Liver (tissue), 9 donors: Measurements from ENCODE around the gene CHAMP1. TPM values are rescaled to one million over a fixed set of nuclear protein-coding genes. Genes with fewer than 3 reads are reported as not detected.

Experiments
- DNase-seq: peaks from one replicate; pipeline ENCODE4 v3.0.0-alpha.2; 2017; ENCODE audit warnings: low spot score
- H3K27ac ChIP-seq, 2 donors: one replicate each; pipeline ENCODE4 v1.7.0; 2013; ENCODE audit warnings: inconsistent platforms in 2 of 2, low read length in 2 of 2, control low read depth in 1 of 2, low read depth in 1 of 2, mild to moderate bottlenecking in 1 of 2
- H3K27me3 ChIP-seq, 4 donors: one replicate each; pipeline versions ENCODE4 v1.6.1 to v1.7.0; 2013; ENCODE audit warnings: low read length in 3 of 4, inconsistent platforms in 1 of 4, mild to moderate bottlenecking in 1 of 4, moderate library complexity in 1 of 4; ENCODE audit not compliant: control insufficient read depth in 4 of 4, insufficient read depth in 4 of 4
- H3K36me3 ChIP-seq, 4 donors: one replicate each; pipeline versions ENCODE4 v1.6.1 to v1.7.0; 2013; ENCODE audit warnings: low read length in 3 of 4, mild to moderate bottlenecking in 3 of 4, low read depth in 1 of 4, moderate library complexity in 1 of 4; ENCODE audit not compliant: control insufficient read depth in 4 of 4, insufficient read depth in 3 of 4
- H3K4me1 ChIP-seq, 4 donors: one replicate each; pipeline versions ENCODE4 v1.6.1 to v1.7.0; 2013; ENCODE audit warnings: low read length in 3 of 4, mild to moderate bottlenecking in 3 of 4, moderate library complexity in 1 of 4; ENCODE audit not compliant: control insufficient read depth in 4 of 4, insufficient read depth in 4 of 4
- H3K4me3 ChIP-seq, 3 donors: one replicate each; pipeline versions ENCODE4 v1.6.1 to v1.7.0; 2013; ENCODE audit warnings: low read length in 3 of 3, control low read depth in 1 of 3, low read depth in 1 of 3, mild to moderate bottlenecking in 1 of 3
- H3K9ac ChIP-seq, 2 donors: one replicate each; pipeline ENCODE4 v1.7.0; 2013; ENCODE audit warnings: low read length in 2 of 2, mild to moderate bottlenecking in 2 of 2, moderate library complexity in 2 of 2, control low read depth in 1 of 2, low read depth in 1 of 2
- H3K9me3 ChIP-seq, 4 donors: one replicate each; pipeline versions ENCODE4 v1.6.1 to v1.7.0; 2013; ENCODE audit warnings: low read length in 3 of 4; ENCODE audit not compliant: control insufficient read depth in 4 of 4
- EGR1 ChIP-seq, 2 donors: IDR thresholded peaks; 2 replicates each; pipeline ENCODE4 v1.6.1; 2016 to 2018; ENCODE audit warnings: antibody characterized with exemption in 2 of 2, low read depth in 2 of 2
- FOXA1 ChIP-seq: IDR thresholded peaks from 2 replicates; pipeline ENCODE4 v1.6.1; 2016; ENCODE audit warnings: antibody characterized with exemption
- FOXA2 ChIP-seq: IDR thresholded peaks from 2 replicates; pipeline ENCODE4 v1.6.1; 2016; ENCODE audit warnings: antibody characterized with exemption
- GABPA ChIP-seq, 2 donors: IDR thresholded peaks in 1 of 2; conservative IDR thresholded peaks in 1 of 2; 2 replicates each; pipeline ENCODE4 v1.6.1; 2016; ENCODE audit warnings: antibody characterized with exemption in 2 of 2, mild to moderate bottlenecking in 1 of 2, moderate library complexity in 1 of 2
- HNF4A ChIP-seq, 2 donors: conservative IDR thresholded peaks; 2 replicates each; pipeline ENCODE4 v1.6.1; 2016; ENCODE audit warnings: antibody characterized with exemption in 2 of 2, mild to moderate bottlenecking in 2 of 2
- HNF4G ChIP-seq: IDR thresholded peaks from 2 replicates; pipeline ENCODE4 v1.6.1; 2016; ENCODE audit warnings: antibody characterized with exemption
- JUND ChIP-seq, 2 donors: IDR thresholded peaks; 2 replicates each; pipeline ENCODE4 v1.6.1; 2016; ENCODE audit warnings: antibody characterized with exemption in 2 of 2
- NR2F2 ChIP-seq: IDR thresholded peaks from 2 replicates; pipeline ENCODE4 v1.6.1; 2016; ENCODE audit warnings: antibody characterized with exemption
- RAD21 ChIP-seq, 2 donors: IDR thresholded peaks; 2 replicates each; pipeline ENCODE4 v1.6.1; 2016; ENCODE audit warnings: antibody characterized with exemption in 2 of 2, mild to moderate bottlenecking in 2 of 2
- RXRA ChIP-seq, 2 donors: IDR thresholded peaks; 2 replicates each; pipeline ENCODE4 v1.6.1; 2017 to 2018; ENCODE audit warnings: antibody characterized with exemption in 2 of 2, mild to moderate bottlenecking in 1 of 2
- SP1 ChIP-seq: IDR thresholded peaks from 2 replicates; pipeline ENCODE4 v1.6.1; 2018; ENCODE audit warnings: antibody characterized with exemption, mild to moderate bottlenecking
- TAF1 ChIP-seq: conservative IDR thresholded peaks from 2 replicates; pipeline ENCODE4 v1.6.1; 2016; ENCODE audit warnings: antibody characterized with exemption, mild to moderate bottlenecking
- YY1 ChIP-seq: IDR thresholded peaks from 2 replicates; pipeline ENCODE4 v1.6.1; 2016; ENCODE audit warnings: antibody characterized with exemption, mild to moderate bottlenecking
- WGBS: extraction: QIAGEN DNeasy Blood & Tissue Kit; methylation state at CpG from one replicate; pipeline ENCODE4 v1.1.7; 2013; 5-methylcytosine and 5-hydroxymethylcytosine counted together
- polyA plus RNA-seq, 2 donors: library from polyadenylated mRNA; stranded (reverse) in 1 of 2; unstranded in 1 of 2; fragments of 200-250 nt in 1 of 2; fragments of >200 nt in 1 of 2; fragmentation: Nextera tagmentation in 1 of 2; extraction: Ambion mirVana in 1 of 2; gene quantifications; one replicate each; pipeline versions ENCODE4 v1.2.1 to v1.2.3, GENCODE V29; 2013 to 2015
- total RNA-seq, 2 donors: library from RNA; depleted of rRNA; stranded (reverse); fragments of >200 nt; gene quantifications; one replicate each; pipeline ENCODE4 v1.2.3, GENCODE V29; 2014
- TF ChIP-seq, protein P1 (sequence below): IDR thresholded peaks from 2 replicates; pipeline ENCODE4 v1.6.1; 2016; ENCODE audit warnings: antibody characterized with exemption
- TF ChIP-seq, protein P2 (sequence below): IDR thresholded peaks from 2 replicates; pipeline ENCODE4 v1.6.1; 2016; ENCODE audit warnings: antibody characterized with exemption, mild to moderate bottlenecking
- TF ChIP-seq, protein P3 (sequence below): IDR thresholded peaks from 2 replicates; pipeline ENCODE4 v1.6.1; 2016; ENCODE audit warnings: antibody characterized with exemption
- TF ChIP-seq, protein P4 (sequence below): fragments of 150-350 bp; IDR thresholded peaks from 2 replicates; pipeline ENCODE4 v1.5.1; 2017; ENCODE audit warnings: improper control_type of control experiment, low read depth, low read length; ENCODE audit not compliant: missing input control
- donor health status: healthy.
- donor health status: healthy.
- donor health status: healthy.
- donor health status: healthy.
- donor health status: healthy.

The CHAMP1 gene
- total and polyA plus RNA-seq, 4 donors: 6.2 to 15.1 (median 7.8) TPM

DNA sequence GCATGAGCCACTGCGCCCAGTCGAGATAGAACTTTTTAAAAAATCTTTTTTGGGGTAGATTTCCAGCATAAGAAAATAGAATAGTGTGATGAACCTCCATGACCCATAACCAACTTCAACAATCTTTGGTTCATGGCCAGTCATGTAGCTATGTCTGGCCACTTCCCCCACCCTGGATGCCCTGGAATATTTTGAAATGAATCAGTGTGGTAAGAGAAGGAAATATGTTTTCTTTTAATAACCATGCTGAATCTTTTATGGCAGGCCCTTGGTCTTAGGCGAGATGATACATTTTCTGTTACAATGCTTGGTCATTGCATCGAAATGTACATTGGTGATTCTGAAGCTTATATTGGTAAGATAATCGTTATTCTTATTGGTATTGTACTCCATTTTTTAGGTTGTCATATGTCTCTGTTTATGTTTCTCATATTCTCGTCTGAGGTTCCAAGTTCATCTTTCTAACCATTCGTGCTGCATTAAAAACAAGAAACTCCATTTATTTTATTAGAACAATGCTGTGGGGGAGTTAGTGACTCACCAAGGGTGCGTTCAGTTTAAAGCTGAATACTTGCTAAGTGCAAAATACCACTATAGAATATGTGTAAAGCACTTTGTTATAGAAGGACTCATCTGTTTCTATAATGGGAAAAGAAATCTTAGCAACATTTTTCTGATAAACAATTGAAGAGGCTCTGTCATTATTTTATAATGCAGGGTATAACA is 49.3 kb upstream of the CHAMP1 start (continued):
- TF ChIP-seq, protein P1, sequence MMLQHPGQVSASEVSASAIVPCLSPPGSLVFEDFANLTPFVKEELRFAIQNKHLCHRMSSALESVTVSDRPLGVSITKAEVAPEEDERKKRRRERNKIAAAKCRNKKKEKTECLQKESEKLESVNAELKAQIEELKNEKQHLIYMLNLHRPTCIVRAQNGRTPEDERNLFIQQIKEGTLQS: no peak

DNA sequence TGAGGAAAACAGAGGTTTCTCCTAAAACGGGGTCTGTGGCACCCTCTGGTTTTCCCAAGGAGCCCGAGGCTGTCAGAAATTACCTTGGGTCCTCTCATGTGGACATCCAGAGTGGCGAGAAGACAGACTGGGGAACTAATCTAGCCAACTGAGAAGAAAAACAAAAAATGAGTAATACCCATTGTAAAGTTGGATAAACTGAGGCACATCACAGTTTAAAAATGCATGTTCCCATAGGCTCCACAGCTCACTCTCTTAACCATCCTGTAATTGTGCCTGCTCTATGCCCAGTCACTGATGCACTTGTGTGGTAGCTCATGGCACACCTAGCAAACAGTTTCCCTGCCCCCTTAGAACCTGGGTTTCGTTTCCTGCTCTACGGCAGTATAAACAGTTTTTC is 48.1 kb upstream of the CHAMP1 start:
- no peaks in the 10 kb centered on the region for H3K9me3 ChIP-seq
- no peak for DNase-seq
- H3K9ac ChIP-seq: no peak overlapping the region
- no peak overlapping the region for H3K4me3 ChIP-seq
- no peaks in the 10 kb centered on the region for H3K27me3 ChIP-seq
- no peak overlapping the region for H3K27ac ChIP-seq
- 97% methylated on average over 5 of the region's 5 CpGs for WGBS
- no peaks in the 10 kb centered on the region for H3K4me1 ChIP-seq
- peaks cover 8 to 74% (median 59%) of the 10 kb centered on the region in 4 donors for H3K36me3 ChIP-seq
- TF ChIP-seq RAD21 (IDR thresholded peaks at IDR 0.05) (no peak), FOXA2 (no peak), HNF4A (conservative IDR thresholded peaks at IDR 0.05) (no peak), YY1 (no peak), TAF1 (no peak), RXRA (IDR thresholded peaks at IDR 0.05) (no peak), NR2F2 (no peak), GABPA (IDR thresholded peaks at IDR 0.05 in 1 of 2, conservative IDR thresholded peaks at IDR 0.05 in 1 of 2) (no peak), JUND (IDR thresholded peaks at IDR 0.05) (no peak), SP1 (no peak), HNF4G (no peak), EGR1 (IDR thresholded peaks at IDR 0.05; ENCODE audit: low read depth in 2 of 2) (no peak), FOXA1 (no peak)
- TF ChIP-seq, protein P2, sequence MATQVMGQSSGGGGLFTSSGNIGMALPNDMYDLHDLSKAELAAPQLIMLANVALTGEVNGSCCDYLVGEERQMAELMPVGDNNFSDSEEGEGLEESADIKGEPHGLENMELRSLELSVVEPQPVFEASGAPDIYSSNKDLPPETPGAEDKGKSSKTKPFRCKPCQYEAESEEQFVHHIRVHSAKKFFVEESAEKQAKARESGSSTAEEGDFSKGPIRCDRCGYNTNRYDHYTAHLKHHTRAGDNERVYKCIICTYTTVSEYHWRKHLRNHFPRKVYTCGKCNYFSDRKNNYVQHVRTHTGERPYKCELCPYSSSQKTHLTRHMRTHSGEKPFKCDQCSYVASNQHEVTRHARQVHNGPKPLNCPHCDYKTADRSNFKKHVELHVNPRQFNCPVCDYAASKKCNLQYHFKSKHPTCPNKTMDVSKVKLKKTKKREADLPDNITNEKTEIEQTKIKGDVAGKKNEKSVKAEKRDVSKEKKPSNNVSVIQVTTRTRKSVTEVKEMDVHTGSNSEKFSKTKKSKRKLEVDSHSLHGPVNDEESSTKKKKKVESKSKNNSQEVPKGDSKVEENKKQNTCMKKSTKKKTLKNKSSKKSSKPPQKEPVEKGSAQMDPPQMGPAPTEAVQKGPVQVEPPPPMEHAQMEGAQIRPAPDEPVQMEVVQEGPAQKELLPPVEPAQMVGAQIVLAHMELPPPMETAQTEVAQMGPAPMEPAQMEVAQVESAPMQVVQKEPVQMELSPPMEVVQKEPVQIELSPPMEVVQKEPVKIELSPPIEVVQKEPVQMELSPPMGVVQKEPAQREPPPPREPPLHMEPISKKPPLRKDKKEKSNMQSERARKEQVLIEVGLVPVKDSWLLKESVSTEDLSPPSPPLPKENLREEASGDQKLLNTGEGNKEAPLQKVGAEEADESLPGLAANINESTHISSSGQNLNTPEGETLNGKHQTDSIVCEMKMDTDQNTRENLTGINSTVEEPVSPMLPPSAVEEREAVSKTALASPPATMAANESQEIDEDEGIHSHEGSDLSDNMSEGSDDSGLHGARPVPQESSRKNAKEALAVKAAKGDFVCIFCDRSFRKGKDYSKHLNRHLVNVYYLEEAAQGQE: no peak
- TF ChIP-seq, protein P1: no peak
- TF ChIP-seq, protein P3, sequence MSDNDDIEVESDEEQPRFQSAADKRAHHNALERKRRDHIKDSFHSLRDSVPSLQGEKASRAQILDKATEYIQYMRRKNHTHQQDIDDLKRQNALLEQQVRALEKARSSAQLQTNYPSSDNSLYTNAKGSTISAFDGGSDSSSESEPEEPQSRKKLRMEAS: no peak
- TF ChIP-seq, protein P4, sequence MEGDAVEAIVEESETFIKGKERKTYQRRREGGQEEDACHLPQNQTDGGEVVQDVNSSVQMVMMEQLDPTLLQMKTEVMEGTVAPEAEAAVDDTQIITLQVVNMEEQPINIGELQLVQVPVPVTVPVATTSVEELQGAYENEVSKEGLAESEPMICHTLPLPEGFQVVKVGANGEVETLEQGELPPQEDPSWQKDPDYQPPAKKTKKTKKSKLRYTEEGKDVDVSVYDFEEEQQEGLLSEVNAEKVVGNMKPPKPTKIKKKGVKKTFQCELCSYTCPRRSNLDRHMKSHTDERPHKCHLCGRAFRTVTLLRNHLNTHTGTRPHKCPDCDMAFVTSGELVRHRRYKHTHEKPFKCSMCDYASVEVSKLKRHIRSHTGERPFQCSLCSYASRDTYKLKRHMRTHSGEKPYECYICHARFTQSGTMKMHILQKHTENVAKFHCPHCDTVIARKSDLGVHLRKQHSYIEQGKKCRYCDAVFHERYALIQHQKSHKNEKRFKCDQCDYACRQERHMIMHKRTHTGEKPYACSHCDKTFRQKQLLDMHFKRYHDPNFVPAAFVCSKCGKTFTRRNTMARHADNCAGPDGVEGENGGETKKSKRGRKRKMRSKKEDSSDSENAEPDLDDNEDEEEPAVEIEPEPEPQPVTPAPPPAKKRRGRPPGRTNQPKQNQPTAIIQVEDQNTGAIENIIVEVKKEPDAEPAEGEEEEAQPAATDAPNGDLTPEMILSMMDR: no peak
